HepG2 (cell line): ENCODE results near the gene MAP2K7. TPM values are rescaled to one million over a fixed set of nuclear protein-coding genes. Genes with fewer than 3 reads are reported as not detected.

Source experiments
- ARNTL ChIP-seq: sonication (generic); formaldehyde crosslinking; IDR thresholded peaks from 2 replicates; pipeline ENCODE4 v1.4.0; 2020; ENCODE audit warnings: mild to moderate bottlenecking, missing genetic modification reagents
- CBX1 ChIP-seq: IDR thresholded peaks from one replicate; pipeline ENCODE4 v1.6.1; 2016; ENCODE audit warnings: antibody characterized with exemption, low read depth
- CHD4 ChIP-seq: fragments of 200-600 bp; sonication (generic); IDR thresholded peaks from 2 replicates; pipeline ENCODE4 v1.7.0; 2017; ENCODE audit warnings: mild to moderate bottlenecking, low read length, borderline replicate concordance
- HNRNPH1 ChIP-seq: fragments of 200-400 bp; formaldehyde crosslinking; optimal IDR thresholded peaks from 2 replicates; pipeline ENCODE3; 2017; ENCODE audit warnings: mild to moderate bottlenecking, low read depth, low read length
- HNRNPLL ChIP-seq: fragments of 200-400 bp; formaldehyde crosslinking; IDR thresholded peaks from 2 replicates; pipeline ENCODE4 v1.6.1; 2017; ENCODE audit warnings: mild to moderate bottlenecking, low read depth, low read length; ENCODE audit not compliant: poor library complexity, severe bottlenecking
- HOMEZ ChIP-seq: IDR thresholded peaks from 2 replicates; pipeline ENCODE4 v1.6.1; 2016; ENCODE audit warnings: low read depth
- KLF16 ChIP-seq, 2 experiments: sonication (generic) in 1 of 2; formaldehyde crosslinking in 1 of 2; IDR thresholded peaks; 2 replicates each; pipeline versions ENCODE4 v1.6.1 to v1.8.0; 2016 to 2023; ENCODE audit warnings: missing genetic modification reagents in 2 of 2, missing compliant biosample characterization in 1 of 2
- NBN ChIP-seq: fragments of 450-650 bp; conservative IDR thresholded peaks from 2 replicates; pipeline ENCODE4 v1.6.1; 2017
- NRL ChIP-seq: sonication (generic); formaldehyde crosslinking; IDR thresholded peaks from 2 replicates; pipeline ENCODE4 v1.5.0; 2020; ENCODE audit warnings: missing genetic modification reagents, mild to moderate bottlenecking, moderate library complexity, borderline replicate concordance
- XBP1 ChIP-seq: sonication (generic); formaldehyde crosslinking; IDR thresholded peaks from 2 replicates; pipeline ENCODE4 v1.5.0; 2020; ENCODE audit warnings: missing genetic modification reagents
- ZIK1 ChIP-seq: sonication (generic); formaldehyde crosslinking; IDR thresholded peaks from 2 replicates; pipeline ENCODE4 v1.5.0; 2020; ENCODE audit warnings: mild to moderate bottlenecking, low read depth, missing genetic modification reagents, borderline replicate concordance
- ZNF142 ChIP-seq: sonication (generic); formaldehyde crosslinking; IDR thresholded peaks from 2 replicates; pipeline ENCODE4 v1.4.0; 2020; ENCODE audit warnings: missing genetic modification reagents
- ZNF180 ChIP-seq: sonication (generic); formaldehyde crosslinking; IDR thresholded peaks from 2 replicates; pipeline ENCODE4 v1.4.0; 2020; ENCODE audit warnings: low read depth, missing genetic modification reagents, borderline replicate concordance
- ZNF224 ChIP-seq: sonication (generic); formaldehyde crosslinking; IDR thresholded peaks from 2 replicates; pipeline ENCODE4 v1.5.0; 2020; ENCODE audit warnings: mild to moderate bottlenecking, missing genetic modification reagents
- ZNF280D ChIP-seq: sonication (generic); formaldehyde crosslinking; IDR thresholded peaks from 2 replicates; pipeline ENCODE4 v1.5.1; 2020; ENCODE audit warnings: mild to moderate bottlenecking, missing genetic modification reagents
- ZNF329 ChIP-seq: sonication (generic); formaldehyde crosslinking; IDR thresholded peaks from 2 replicates; pipeline ENCODE4 v1.9.0; 2021; ENCODE audit warnings: low read depth, mild to moderate bottlenecking, missing genetic modification reagents
- ZNF577 ChIP-seq: sonication (generic); formaldehyde crosslinking; IDR thresholded peaks from 2 replicates; pipeline ENCODE4 v1.4.0; 2020; ENCODE audit warnings: mild to moderate bottlenecking, low read depth, missing genetic modification reagents, borderline replicate concordance
- ZNF883 ChIP-seq: sonication (generic); formaldehyde crosslinking; IDR thresholded peaks from 2 replicates; pipeline ENCODE4 v1.5.1; 2020; ENCODE audit warnings: mild to moderate bottlenecking, missing genetic modification reagents; ENCODE audit errors: not compliant biosample characterization
- polyA plus RNA-seq, 8 experiments: library from polyadenylated mRNA; depleted of rRNA in 3 of 8; stranded (reverse) in 7 of 8; unstranded in 1 of 8; fragments of >200 nt; fragmentation: Illumina TruSeq in 4 of 8; extraction: Trizol in 4 of 8; gene quantifications; 2 replicates each; pipeline versions ENCODE4 v1.2.1 to v1.2.3, GENCODE V29; 2011 to 2016; ENCODE audit warnings: low read depth in 4 of 8, missing spikeins in 1 of 8, mixed read lengths in 1 of 8; ENCODE audit not compliant: insufficient read depth in 1 of 8
- total RNA-seq, 5 experiments: library from RNA; depleted of rRNA; stranded (reverse); fragments of >200 nt; fragmentation: Illumina TruSeq; extraction: Trizol; gene quantifications; 2 replicates each; pipeline ENCODE4 v1.2.3, GENCODE V29; 2016; ENCODE audit warnings: low read depth in 1 of 5

MAP2K7 gene
- total and polyA plus RNA-seq, 2 of the 13 experiments (the other 11 are each of a cell fraction or from before 2014, with no cell fraction given) = 9.0 to 10.8 TPM

DNA sequence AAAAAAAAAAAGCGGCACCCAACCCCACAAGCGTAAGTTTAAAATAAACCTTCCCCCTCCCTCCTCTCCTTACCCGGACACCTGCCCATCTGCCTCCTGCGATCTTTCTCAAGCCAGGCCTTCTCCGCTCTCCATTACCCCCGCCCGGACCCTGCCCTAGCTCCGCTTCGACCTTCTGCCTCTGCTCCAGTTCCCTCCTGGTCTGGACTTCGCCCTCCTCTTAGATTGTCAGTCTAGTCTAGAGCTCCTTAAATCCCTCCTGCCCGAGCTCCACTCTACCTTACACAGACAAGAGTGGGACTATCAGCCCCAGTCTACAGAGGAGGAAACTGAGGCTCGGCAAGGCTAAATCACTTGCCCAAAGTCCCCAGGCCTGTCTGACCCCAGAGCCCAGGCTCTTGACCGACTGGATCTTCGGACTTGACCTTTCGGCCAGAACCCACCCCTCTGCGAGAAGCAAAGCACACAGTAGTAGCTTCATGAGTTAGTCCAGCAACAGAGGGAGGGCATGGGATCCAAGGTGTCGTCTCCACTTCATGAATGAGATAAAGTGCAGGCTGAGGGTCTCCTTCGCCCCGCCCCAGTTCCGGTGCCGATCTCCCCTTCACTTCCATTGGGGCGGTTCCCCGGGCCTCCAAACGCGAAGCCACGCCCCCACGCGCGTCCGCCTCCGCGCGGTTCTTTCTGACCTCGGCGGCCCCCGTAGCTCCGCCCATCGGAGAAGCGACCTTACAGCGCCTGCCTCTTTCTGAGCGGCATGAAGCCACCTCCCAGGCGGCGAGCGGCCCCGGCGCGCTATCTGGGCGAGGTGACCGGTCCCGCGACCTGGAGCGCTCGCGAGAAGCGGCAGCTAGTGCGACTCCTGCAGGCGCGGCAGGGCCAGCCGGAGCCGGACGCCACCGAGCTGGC is 16.2 kb downstream of the MAP2K7 start, which contains the start of gene SNAPC2 (continued):
- TF ChIP-seq ZNF577 (CRISPR knock-in tag) (no peak), HNRNPLL (peak; percentile 66), NRL (CRISPR knock-in tag) (no peak; the same call in 1 of the 2 replicates), ZNF329 (no peak), ZNF224 (CRISPR knock-in tag) (no peak), NBN (no peak), ZNF180 (CRISPR knock-in tag) (no peak), XBP1 (CRISPR knock-in tag) (0 out of 2 replicates have a peak, but pooled peaks have one; percentile 31), ZIK1 (CRISPR knock-in tag) (no peak), HNRNPH1 (no peak), ZNF883 (CRISPR knock-in tag) (peak; percentile 33), ARNTL (peak; percentile 75), HOMEZ (no peak), CHD4 (peak; percentile 85; the same call in 1 of the 2 replicates), ZNF142 (peak; percentile 62; the same call in 1 of the 2 replicates), CBX1 (peak; percentile 17), KLF16 (CRISPR knock-in tag; IDR thresholded peaks at IDR 0.05) (peak in 1 of 2 experiments; percentile 88; a peak in 2 of 4 replicates), ZNF280D (no peak)
